Measurements from ENCODE around the gene BNC2.
"Not testable (repeated sequence)": the region's sequence is repeated elsewhere in the genome, so short reads cannot be mapped to it uniquely, and the experiment has no call there.

The BNC2 gene, protein sequence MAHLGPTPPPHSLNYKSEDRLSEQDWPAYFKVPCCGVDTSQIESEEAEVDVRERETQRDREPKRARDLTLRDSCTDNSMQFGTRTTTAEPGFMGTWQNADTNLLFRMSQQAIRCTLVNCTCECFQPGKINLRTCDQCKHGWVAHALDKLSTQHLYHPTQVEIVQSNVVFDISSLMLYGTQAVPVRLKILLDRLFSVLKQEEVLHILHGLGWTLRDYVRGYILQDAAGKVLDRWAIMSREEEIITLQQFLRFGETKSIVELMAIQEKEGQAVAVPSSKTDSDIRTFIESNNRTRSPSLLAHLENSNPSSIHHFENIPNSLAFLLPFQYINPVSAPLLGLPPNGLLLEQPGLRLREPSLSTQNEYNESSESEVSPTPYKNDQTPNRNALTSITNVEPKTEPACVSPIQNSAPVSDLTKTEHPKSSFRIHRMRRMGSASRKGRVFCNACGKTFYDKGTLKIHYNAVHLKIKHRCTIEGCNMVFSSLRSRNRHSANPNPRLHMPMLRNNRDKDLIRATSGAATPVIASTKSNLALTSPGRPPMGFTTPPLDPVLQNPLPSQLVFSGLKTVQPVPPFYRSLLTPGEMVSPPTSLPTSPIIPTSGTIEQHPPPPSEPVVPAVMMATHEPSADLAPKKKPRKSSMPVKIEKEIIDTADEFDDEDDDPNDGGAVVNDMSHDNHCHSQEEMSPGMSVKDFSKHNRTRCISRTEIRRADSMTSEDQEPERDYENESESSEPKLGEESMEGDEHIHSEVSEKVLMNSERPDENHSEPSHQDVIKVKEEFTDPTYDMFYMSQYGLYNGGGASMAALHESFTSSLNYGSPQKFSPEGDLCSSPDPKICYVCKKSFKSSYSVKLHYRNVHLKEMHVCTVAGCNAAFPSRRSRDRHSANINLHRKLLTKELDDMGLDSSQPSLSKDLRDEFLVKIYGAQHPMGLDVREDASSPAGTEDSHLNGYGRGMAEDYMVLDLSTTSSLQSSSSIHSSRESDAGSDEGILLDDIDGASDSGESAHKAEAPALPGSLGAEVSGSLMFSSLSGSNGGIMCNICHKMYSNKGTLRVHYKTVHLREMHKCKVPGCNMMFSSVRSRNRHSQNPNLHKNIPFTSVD

DNA sequence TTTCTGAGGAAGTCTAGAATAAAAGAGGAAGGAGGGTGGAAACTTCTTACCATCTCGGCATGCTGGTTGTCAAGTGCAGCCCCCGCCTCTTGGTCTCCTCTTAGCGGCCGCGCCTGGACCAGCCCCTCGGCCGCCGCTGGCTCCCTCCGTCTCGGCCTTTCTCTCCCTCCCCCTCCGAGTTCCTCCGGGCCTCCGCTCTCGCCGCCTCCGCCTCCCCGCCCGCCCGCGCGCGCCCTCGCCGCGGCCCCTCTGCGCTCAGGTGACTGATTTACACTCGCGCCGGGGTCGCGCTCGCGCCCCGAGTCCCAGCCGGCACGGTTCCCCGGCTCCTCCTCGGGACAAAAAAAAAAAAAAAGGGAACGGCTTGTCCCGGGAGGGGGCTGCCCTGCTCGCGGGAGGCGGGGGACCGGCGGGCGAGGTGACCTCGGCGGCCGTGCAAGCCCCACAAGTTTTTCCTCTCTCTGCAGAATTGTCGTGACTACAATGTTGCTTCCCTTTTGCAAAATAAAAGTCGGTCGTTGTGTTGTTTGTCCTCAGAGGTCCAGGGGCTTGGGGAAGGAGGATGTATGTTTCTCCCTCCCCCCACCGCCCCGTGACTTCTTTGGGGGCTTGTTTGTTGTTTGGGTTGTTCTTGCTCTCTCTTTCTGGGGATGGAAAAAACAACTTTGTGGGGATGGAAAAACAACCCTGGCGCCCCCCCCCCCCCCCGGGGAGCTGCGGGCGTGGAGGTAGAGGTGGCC is at the start of gene BNC2:
Gene BNC2 (minus strand): TSS at position 75 of the 740 bp plus-strand sequence. CDS start 22 bp downstream, at position 53.
- Histone ChIP-seq H3K4me3 (ENCODE audit: low read depth in 1 of 2, low read length in 2 of 2) (peak within 1 kb of the TSS; percentile 67 to 91), H3K36me3 (ENCODE audit: control insufficient read depth in 1 of 2, insufficient read depth in 2 of 2, low read length in 2 of 2) (no peaks in the 10 kb centered on the region), H3K27ac (ENCODE audit: low read length) (peak within 1 kb of the TSS; percentile 64), H3K4me1 (ENCODE audit: control insufficient read depth in 1 of 2, insufficient read depth in 2 of 2, low read length in 2 of 2) (peaks cover 0 to 10% of the 10 kb centered on the region in 2 donors), H3K27me3 (ENCODE audit: low read depth, low read length) (no peaks in the 10 kb centered on the region), H3K9me3 (ENCODE audit: control insufficient read depth in 1 of 2, low read length in 2 of 2) (no peaks in the 10 kb centered on the region)

DNA sequence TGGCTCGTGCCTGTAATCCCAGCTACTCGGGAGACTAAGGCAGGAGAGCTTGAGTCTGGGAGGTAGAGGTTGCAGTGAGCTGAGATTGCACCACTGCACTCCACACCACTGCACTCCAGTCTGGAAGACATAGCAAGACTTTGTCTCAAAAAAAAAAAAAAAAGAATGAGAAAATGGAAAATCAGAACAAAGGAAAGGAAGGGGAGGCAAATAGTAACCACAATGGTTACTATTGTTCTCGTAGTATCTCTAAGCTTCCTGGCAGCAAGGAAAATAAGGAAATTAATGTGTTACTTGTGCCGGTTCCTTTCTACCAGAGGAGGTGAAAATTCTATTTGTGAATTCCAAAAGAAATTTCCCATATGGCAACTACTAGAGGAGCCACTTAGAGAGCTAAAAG is 48.5 kb upstream of the BNC2 start:
- Histone ChIP-seq H3K36me3 (ENCODE audit: control insufficient read depth in 1 of 2, insufficient read depth in 2 of 2, low read length in 2 of 2) (no peaks in the 10 kb centered on the region), H3K4me1 (ENCODE audit: control insufficient read depth in 1 of 2, insufficient read depth in 2 of 2, low read length in 2 of 2) (no peaks in the 10 kb centered on the region), H3K27me3 (ENCODE audit: low read depth, low read length) (no peaks in the 10 kb centered on the region), H3K9me3 (ENCODE audit: control insufficient read depth in 1 of 2, low read length in 2 of 2) (no peaks in the 10 kb centered on the region), H3K4me3 (ENCODE audit: low read depth in 1 of 2, low read length in 2 of 2) (no peak overlapping the region), H3K27ac (ENCODE audit: low read length) (no peak overlapping the region)

DNA sequence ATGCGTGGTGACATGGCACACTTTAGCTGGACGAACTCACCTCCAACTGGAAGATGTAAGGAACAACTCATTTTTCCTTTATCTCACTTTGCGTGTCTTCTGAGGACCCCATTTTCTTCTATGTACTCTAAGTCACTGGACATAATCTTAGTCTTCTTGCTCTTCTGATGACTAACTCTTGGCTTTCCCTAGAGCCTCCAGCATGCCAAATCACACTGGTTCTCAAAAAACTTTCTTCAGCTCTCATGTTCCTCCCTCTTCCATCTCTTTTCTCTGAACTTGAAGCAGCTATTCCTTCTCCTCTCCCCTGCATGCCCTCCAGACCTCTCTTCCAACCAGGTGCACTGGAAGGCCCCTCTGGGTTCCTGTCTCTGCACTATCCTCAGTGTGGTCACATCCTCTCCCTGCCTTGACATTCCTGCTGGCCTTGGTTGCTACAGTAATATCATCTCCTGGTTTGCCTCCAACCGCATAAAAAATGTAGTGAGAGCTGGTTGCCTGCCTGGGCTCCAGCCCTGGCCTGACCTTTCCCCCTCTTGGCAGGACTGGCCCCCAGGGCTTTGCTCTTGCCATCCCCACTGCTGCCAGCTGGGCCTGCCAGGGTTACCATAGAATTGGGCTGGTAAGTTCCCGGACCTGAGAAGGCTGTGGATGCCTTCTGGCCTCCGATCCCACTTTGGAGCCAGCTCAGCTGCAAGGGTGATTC is 44.8 kb upstream of the BNC2 start:
- H3K9me3 ChIP-seq (ENCODE audit: control insufficient read depth in 1 of 2, low read length in 2 of 2), result no peaks in the 10 kb centered on the region
- no peaks in the 10 kb centered on the region for H3K36me3 ChIP-seq (ENCODE audit: control insufficient read depth in 1 of 2, insufficient read depth in 2 of 2, low read length in 2 of 2)
- H3K4me3 ChIP-seq (ENCODE audit: low read depth in 1 of 2, low read length in 2 of 2), result no peak overlapping the region
- no peak overlapping the region for H3K27ac ChIP-seq (ENCODE audit: low read length)
- no peaks in the 10 kb centered on the region for H3K27me3 ChIP-seq (ENCODE audit: low read depth, low read length)
- no peaks in the 10 kb centered on the region for H3K4me1 ChIP-seq (ENCODE audit: control insufficient read depth in 1 of 2, insufficient read depth in 2 of 2, low read length in 2 of 2)

DNA sequence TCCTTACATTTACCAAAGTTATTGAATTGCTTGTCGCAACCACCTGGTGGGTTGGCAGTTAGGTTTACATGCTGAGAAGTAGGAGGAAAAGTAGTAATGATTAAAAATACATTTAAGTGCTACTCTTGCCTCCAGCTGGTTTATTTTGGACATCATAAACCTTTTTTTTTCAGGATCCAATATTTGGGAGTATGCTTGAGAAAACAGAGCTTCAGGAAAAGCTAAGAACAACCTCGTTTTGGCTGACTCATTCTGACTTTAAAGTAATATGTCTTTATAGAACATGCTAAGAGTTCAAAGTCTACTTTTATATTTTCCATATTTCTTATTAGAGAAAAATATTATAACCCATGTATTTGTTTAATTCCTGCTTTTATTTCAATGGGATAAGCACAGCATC is 41.7 kb upstream of the BNC2 start:
- no peaks in the 10 kb centered on the region for H3K36me3 ChIP-seq (ENCODE audit: control insufficient read depth in 1 of 2, insufficient read depth in 2 of 2, low read length in 2 of 2)
- no peaks in the 10 kb centered on the region for H3K4me1 ChIP-seq (ENCODE audit: control insufficient read depth in 1 of 2, insufficient read depth in 2 of 2, low read length in 2 of 2)
- H3K9me3 ChIP-seq (ENCODE audit: control insufficient read depth in 1 of 2, low read length in 2 of 2), result no peaks in the 10 kb centered on the region
- H3K27me3 ChIP-seq (ENCODE audit: low read depth, low read length), result no peaks in the 10 kb centered on the region
- H3K4me3 ChIP-seq (ENCODE audit: low read depth in 1 of 2, low read length in 2 of 2), result no peak overlapping the region
- H3K27ac ChIP-seq (ENCODE audit: low read length), result no peak overlapping the region

DNA sequence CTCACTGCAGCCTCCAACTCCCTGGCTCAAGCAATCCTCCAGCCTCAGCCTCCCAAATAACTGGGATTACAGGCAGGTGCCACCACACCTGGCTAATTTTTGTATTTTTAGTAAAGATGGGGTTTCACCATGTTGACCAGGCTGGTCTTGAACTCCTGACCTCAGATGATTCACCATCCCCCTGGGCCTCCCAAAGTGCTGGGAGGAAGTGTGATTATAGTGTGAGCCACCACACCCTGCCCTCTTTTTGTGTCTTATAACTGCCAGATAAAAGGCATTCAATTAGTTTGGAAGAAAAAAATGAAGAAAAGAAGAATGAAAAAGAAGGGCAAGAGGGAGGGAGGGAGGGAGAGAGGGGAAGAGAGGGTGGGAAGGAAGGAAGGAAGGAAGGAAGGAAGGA is 37.7 kb upstream of the BNC2 start:
- not testable (repeated sequence) for H3K36me3 ChIP-seq (ENCODE audit: control insufficient read depth in 1 of 2, insufficient read depth in 2 of 2, low read length in 2 of 2); H3K4me1 ChIP-seq (ENCODE audit: control insufficient read depth in 1 of 2, insufficient read depth in 2 of 2, low read length in 2 of 2); H3K9me3 ChIP-seq (ENCODE audit: control insufficient read depth in 1 of 2, low read length in 2 of 2); H3K27ac ChIP-seq (ENCODE audit: low read length); H3K4me3 ChIP-seq (ENCODE audit: low read depth in 1 of 2, low read length in 2 of 2); H3K27me3 ChIP-seq (ENCODE audit: low read depth, low read length)

DNA sequence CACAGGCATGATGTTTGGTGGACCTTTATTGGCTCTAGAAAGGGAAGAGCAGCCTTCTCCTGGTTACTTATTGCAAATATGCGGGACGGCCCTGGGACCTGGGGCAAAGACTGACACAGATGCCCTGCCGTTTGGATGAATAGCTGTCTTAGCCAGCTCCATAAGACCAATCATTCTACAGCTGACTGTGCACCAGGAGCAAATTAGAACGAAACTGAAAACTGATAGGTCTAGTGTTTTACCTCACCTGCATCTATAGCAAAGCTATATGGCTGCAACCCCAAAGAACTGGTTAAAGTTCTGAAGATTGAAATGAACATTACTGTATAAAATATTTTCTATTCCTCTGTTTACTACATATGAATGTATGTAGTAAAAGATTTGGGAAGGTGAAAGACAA is 34.2 kb upstream of the BNC2 start:
- Histone ChIP-seq H3K36me3 (ENCODE audit: control insufficient read depth in 1 of 2, insufficient read depth in 2 of 2, low read length in 2 of 2) (no peaks in the 10 kb centered on the region), H3K27ac (ENCODE audit: low read length) (no peak overlapping the region), H3K9me3 (ENCODE audit: control insufficient read depth in 1 of 2, low read length in 2 of 2) (no peaks in the 10 kb centered on the region), H3K4me1 (ENCODE audit: control insufficient read depth in 1 of 2, insufficient read depth in 2 of 2, low read length in 2 of 2) (no peaks in the 10 kb centered on the region), H3K27me3 (ENCODE audit: low read depth, low read length) (no peaks in the 10 kb centered on the region), H3K4me3 (ENCODE audit: low read depth in 1 of 2, low read length in 2 of 2) (no peak overlapping the region)

DNA sequence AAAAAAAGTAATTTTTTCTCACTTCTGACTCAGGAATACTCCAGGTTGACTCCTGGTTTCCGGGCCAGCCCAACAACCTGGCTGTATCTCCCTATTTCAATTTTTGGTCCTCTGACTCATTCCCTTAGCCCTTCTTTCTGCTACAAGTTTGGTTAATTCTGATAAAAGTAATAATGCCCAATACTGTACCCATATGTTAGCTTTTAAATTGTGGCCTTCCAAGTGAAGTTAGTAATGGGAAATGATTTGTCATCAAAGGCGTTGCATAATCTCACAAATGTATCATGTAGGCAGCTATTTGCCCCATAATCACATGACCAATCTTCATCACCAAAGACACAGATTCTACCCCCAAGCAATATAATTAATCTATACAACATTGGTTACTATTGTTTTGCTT is 31.1 kb upstream of the BNC2 start:
- Histone ChIP-seq H3K27me3 (ENCODE audit: low read depth, low read length) (no peaks in the 10 kb centered on the region), H3K36me3 (ENCODE audit: control insufficient read depth in 1 of 2, insufficient read depth in 2 of 2, low read length in 2 of 2) (no peaks in the 10 kb centered on the region), H3K27ac (ENCODE audit: low read length) (no peak overlapping the region), H3K4me3 (ENCODE audit: low read depth in 1 of 2, low read length in 2 of 2) (no peak overlapping the region), H3K9me3 (ENCODE audit: control insufficient read depth in 1 of 2, low read length in 2 of 2) (no peaks in the 10 kb centered on the region), H3K4me1 (ENCODE audit: control insufficient read depth in 1 of 2, insufficient read depth in 2 of 2, low read length in 2 of 2) (no peaks in the 10 kb centered on the region)

DNA sequence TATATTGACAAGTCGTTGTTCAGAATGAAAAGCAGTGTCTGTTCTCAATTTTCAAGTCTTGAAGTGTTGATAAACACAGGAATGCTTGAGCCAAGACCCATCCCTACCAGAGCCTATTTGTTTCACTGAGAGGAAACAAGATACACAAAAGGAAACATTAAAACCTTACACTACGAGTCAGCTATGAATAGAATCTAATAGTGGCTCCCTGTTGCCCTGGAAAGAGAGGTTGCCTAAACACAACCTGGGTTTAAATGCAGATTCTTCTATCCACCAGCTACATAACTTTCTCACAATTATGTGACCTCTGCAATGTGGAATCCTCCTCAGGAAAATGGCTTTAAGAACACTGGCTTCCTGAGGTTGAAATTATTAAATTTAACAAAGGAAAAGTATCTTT is 29.1 kb upstream of the BNC2 start:
- Histone ChIP-seq H3K9me3 (ENCODE audit: control insufficient read depth in 1 of 2, low read length in 2 of 2) (no peaks in the 10 kb centered on the region), H3K36me3 (ENCODE audit: control insufficient read depth in 1 of 2, insufficient read depth in 2 of 2, low read length in 2 of 2) (no peaks in the 10 kb centered on the region), H3K4me3 (ENCODE audit: low read depth in 1 of 2, low read length in 2 of 2) (no peak overlapping the region), H3K27me3 (ENCODE audit: low read depth, low read length) (no peaks in the 10 kb centered on the region), H3K4me1 (ENCODE audit: control insufficient read depth in 1 of 2, insufficient read depth in 2 of 2, low read length in 2 of 2) (no peaks in the 10 kb centered on the region), H3K27ac (ENCODE audit: low read length) (no peak overlapping the region)

DNA sequence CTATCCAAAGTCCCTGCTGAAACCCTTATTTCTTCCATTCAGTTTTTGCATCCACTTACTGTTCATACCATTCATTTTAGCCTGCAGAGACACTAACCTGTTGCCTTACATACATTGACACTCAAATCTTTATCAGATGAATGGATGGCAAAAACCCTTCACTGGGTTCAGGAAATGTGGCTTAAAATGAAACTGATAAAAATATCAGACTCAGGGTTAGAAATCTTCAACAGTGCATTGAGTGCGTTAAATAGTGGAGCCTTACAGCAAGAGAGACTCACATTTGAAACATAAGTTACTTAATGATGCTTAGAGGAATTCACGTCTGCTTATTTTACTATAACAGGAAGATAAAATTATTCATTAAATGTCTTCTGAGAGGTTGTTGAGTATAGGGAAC is 28.0 kb upstream of the BNC2 start:
- H3K4me3 ChIP-seq (ENCODE audit: low read depth in 1 of 2, low read length in 2 of 2), result no peak overlapping the region
- no peaks in the 10 kb centered on the region for H3K36me3 ChIP-seq (ENCODE audit: control insufficient read depth in 1 of 2, insufficient read depth in 2 of 2, low read length in 2 of 2)
- no peaks in the 10 kb centered on the region for H3K9me3 ChIP-seq (ENCODE audit: control insufficient read depth in 1 of 2, low read length in 2 of 2)
- no peaks in the 10 kb centered on the region for H3K27me3 ChIP-seq (ENCODE audit: low read depth, low read length)
- H3K27ac ChIP-seq (ENCODE audit: low read length), result no peak overlapping the region
- H3K4me1 ChIP-seq (ENCODE audit: control insufficient read depth in 1 of 2, insufficient read depth in 2 of 2, low read length in 2 of 2), result no peaks in the 10 kb centered on the region

DNA sequence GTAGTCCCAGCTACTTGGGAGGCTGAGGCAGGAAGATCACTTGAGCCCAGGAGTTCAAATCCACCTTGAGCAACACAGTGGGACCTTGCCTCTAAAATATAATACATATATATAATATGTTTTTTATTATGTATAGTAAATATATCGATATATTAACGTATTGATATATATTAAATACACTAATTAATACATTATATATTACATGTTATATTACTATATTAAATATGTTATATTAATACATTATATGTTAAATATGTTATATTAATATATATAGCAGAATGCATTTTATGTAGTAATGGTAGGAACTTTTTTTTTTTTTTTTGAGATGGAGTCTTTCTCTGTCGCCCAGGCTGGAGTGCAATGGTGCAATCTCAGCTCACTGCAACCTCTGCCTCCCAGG is 18.1 kb upstream of the BNC2 start:
- Histone ChIP-seq H3K27ac (ENCODE audit: low read length) (no peak overlapping the region), H3K4me3 (ENCODE audit: low read depth in 1 of 2, low read length in 2 of 2) (no peak overlapping the region), H3K9me3 (ENCODE audit: control insufficient read depth in 1 of 2, low read length in 2 of 2) (no peaks in the 10 kb centered on the region)

More for the DNA sequence above, 18.1 kb upstream of the BNC2 start:
- peaks cover 0 to 10% of the 10 kb centered on the region in 2 donors for H3K4me1 ChIP-seq (ENCODE audit: control insufficient read depth in 1 of 2, insufficient read depth in 2 of 2, low read length in 2 of 2)
- no peaks in the 10 kb centered on the region for H3K36me3 ChIP-seq (ENCODE audit: control insufficient read depth in 1 of 2, insufficient read depth in 2 of 2, low read length in 2 of 2)
- H3K27me3 ChIP-seq (ENCODE audit: low read depth, low read length), result no peaks in the 10 kb centered on the region
